SK-N-SH treated with all-trans-retinoic acid at 6 μM for 48 hours (cell line): ENCODE results near the gene CFAP161.

Experiments
- OSR1 ChIP-seq: fragments of 250-450 bp; sonication (Bioruptor Pico); IDR thresholded peaks from 2 replicates; pipeline ENCODE4 v1.8.0; 2022; ENCODE audit warnings: moderate library complexity, mild to moderate bottlenecking, inconsistent platforms
- TF ChIP-seq, protein P1 (sequence below): fragments of 250-450 bp; sonication (Bioruptor Pico); IDR thresholded peaks from 2 replicates; pipeline ENCODE4 v1.8.0; 2020; ENCODE audit warnings: mild to moderate bottlenecking, moderate library complexity, borderline replicate concordance

DNA sequence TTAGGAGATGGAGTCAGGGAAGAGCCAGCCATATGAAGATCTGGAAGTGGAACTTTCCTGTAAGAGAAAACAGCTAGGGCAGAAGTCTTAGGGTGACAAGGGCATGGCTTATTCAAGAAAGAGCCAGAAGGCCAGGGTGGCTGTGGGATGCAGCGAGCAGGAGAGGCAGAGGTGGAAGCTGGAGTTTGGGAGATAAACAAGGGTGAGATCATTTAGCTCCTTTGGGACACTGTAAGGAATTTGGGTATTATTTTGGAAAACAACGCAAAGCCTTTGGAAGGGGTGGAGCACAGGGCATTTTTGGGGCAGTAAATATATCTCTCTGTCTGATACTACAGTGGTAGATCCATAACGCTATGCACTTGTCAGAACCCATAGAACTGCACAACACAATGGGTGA is 57.6 kb downstream of the CFAP161 start:
- no peak for TF ChIP-seq OSR1 (CRISPR knock-in tag)
- TF ChIP-seq, protein P1, sequence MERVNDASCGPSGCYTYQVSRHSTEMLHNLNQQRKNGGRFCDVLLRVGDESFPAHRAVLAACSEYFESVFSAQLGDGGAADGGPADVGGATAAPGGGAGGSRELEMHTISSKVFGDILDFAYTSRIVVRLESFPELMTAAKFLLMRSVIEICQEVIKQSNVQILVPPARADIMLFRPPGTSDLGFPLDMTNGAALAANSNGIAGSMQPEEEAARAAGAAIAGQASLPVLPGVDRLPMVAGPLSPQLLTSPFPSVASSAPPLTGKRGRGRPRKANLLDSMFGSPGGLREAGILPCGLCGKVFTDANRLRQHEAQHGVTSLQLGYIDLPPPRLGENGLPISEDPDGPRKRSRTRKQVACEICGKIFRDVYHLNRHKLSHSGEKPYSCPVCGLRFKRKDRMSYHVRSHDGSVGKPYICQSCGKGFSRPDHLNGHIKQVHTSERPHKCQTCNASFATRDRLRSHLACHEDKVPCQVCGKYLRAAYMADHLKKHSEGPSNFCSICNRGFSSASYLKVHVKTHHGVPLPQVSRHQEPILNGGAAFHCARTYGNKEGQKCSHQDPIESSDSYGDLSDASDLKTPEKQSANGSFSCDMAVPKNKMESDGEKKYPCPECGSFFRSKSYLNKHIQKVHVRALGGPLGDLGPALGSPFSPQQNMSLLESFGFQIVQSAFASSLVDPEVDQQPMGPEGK (CRISPR knock-in tag), result no peak
